ENCODE measurements around the gene MEGF11.
"Not testable (repeated sequence)": the region's sequence is repeated elsewhere in the genome, so short reads cannot be mapped to it uniquely, and the experiment has no call there.

MEGF11 gene

DNA sequence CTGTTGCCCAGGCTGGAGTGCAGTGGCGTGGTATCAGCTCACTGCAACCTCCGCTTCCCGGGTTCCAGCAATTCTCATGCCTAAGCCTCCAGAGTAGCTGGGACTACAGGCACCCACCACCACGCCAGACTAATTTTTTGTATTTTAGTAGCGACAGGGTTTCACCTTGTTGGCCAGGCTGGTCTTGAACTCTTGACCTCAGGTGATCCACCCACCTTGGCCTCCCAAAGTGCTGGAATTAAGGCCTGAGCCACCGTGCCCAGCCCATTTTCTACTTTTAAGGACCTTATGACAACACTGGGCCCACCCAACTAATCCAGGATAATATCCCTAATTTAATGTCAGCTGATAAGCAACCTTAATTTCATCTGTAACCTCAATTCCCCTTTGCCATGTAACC lies 385.6 kb downstream of the MEGF11 start:
- not testable (repeated sequence) for H3K36me3 ChIP-seq (ENCODE audit: control insufficient read depth, insufficient read depth, low read length); H3K27me3 ChIP-seq (ENCODE audit: control insufficient read depth, insufficient read depth, low read length, poor library complexity, severe bottlenecking); H3K4me3 ChIP-seq (ENCODE audit: insufficient read depth, low read depth, low read length); H3K4me1 ChIP-seq (ENCODE audit: control insufficient read depth, insufficient read depth, low read length); H3K9me3 ChIP-seq (ENCODE audit: control insufficient read depth, low read length); H3K27ac ChIP-seq (ENCODE audit: insufficient read depth, low read depth, low read length, poor library complexity, severe bottlenecking)
- WGBS, 2 experiments, result 92 to 95% methylated on average over 6 of the region's 6 CpGs

DNA sequence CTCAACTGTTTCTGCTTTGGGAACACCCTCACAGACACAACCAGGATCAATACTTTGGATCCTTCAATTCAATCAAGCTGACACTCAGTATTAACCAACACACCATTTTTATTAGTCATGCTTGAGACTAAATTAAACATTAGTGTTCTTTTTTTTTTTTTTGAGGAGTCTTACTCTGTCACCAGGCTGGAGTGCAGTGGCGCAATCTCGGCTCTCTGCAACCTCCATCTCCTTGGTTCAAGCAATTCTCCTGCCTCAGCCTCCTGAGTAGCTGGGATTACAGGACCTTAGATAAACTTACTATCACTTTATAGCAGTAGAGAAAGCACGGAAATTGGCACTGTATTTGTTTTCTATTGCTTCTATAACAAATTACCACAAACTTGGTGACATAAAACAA lies 386.3 kb downstream of the MEGF11 start:
- Histone ChIP-seq H3K27ac (ENCODE audit: insufficient read depth, low read depth, low read length, poor library complexity, severe bottlenecking) (no peak overlapping the region), H3K36me3 (ENCODE audit: control insufficient read depth, insufficient read depth, low read length) (no peaks in the 10 kb centered on the region), H3K27me3 (ENCODE audit: control insufficient read depth, insufficient read depth, low read length, poor library complexity, severe bottlenecking) (no peaks in the 10 kb centered on the region), H3K9me3 (ENCODE audit: control insufficient read depth, low read length) (no peaks in the 10 kb centered on the region), H3K4me3 (ENCODE audit: insufficient read depth, low read depth, low read length) (no peak overlapping the region), H3K4me1 (ENCODE audit: control insufficient read depth, insufficient read depth, low read length) (peaks cover 7% of the 10 kb centered on the region)
- WGBS, 2 experiments, result 93 to 94% methylated on average over 3 of the region's 3 CpGs

DNA sequence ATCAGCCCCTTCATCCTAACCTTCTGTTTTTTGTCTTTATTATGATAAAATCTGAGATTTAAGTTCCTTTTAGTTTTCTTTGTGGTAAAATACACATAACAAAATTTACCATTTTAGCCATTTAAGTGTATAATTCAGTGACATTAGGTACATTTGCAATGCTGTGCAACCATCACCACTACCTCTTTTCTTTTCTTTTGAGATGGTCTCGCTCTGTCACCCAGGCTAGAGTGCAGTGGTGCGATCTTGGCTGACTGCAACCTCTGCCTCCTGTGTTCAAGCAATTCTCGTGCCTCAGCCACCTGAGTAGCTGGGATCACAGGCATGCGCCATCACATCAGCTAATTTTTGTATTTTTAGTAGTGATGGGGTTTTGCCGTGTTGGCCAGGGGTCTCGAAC lies 390.4 kb downstream of the MEGF11 start:
- Histone ChIP-seq H3K36me3 (ENCODE audit: control insufficient read depth, insufficient read depth, low read length) (no peaks in the 10 kb centered on the region), H3K4me3 (ENCODE audit: insufficient read depth, low read depth, low read length) (no peak overlapping the region), H3K9me3 (ENCODE audit: control insufficient read depth, low read length) (no peaks in the 10 kb centered on the region), H3K27ac (ENCODE audit: insufficient read depth, low read depth, low read length, poor library complexity, severe bottlenecking) (no peak overlapping the region), H3K27me3 (ENCODE audit: control insufficient read depth, insufficient read depth, low read length, poor library complexity, severe bottlenecking) (no peaks in the 10 kb centered on the region), H3K4me1 (ENCODE audit: control insufficient read depth, insufficient read depth, low read length) (no peaks in the 10 kb centered on the region)
- 88 to 92% methylated on average over 6 of the region's 6 CpGs for WGBS, 2 experiments

- H3K27me3 ChIP-seq (ENCODE audit: control insufficient read depth, insufficient read depth, low read length, poor library complexity, severe bottlenecking), result no peaks in the 10 kb centered on the region
- no peaks in the 10 kb centered on the region for H3K4me1 ChIP-seq (ENCODE audit: control insufficient read depth, insufficient read depth, low read length)
- H3K9me3 ChIP-seq (ENCODE audit: control insufficient read depth, low read length), result no peaks in the 10 kb centered on the region
- no peaks in the 10 kb centered on the region for H3K36me3 ChIP-seq (ENCODE audit: control insufficient read depth, insufficient read depth, low read length)
- H3K27ac ChIP-seq (ENCODE audit: insufficient read depth, low read depth, low read length, poor library complexity, severe bottlenecking), result no peak overlapping the region
- 30 to 35% methylated on average over 1 of the region's 1 CpG for WGBS, 2 experiments
- H3K4me3 ChIP-seq (ENCODE audit: insufficient read depth, low read depth, low read length), result no peak overlapping the region
Measured at GRCh38 chr15:65862682-65863081, 390.9 kb downstream of the MEGF11 start.

- H3K27ac ChIP-seq (ENCODE audit: insufficient read depth, low read depth, low read length, poor library complexity, severe bottlenecking), result no peak overlapping the region
- H3K9me3 ChIP-seq (ENCODE audit: control insufficient read depth, low read length), result no peaks in the 10 kb centered on the region
- 89 to 91% methylated on average over 5 of the region's 5 CpGs for WGBS, 2 experiments
- H3K4me3 ChIP-seq (ENCODE audit: insufficient read depth, low read depth, low read length), result no peak overlapping the region
- H3K4me1 ChIP-seq (ENCODE audit: control insufficient read depth, insufficient read depth, low read length), result no peaks in the 10 kb centered on the region
- H3K27me3 ChIP-seq (ENCODE audit: control insufficient read depth, insufficient read depth, low read length, poor library complexity, severe bottlenecking), result no peaks in the 10 kb centered on the region
- H3K36me3 ChIP-seq (ENCODE audit: control insufficient read depth, insufficient read depth, low read length), result no peaks in the 10 kb centered on the region
Measured at GRCh38 chr15:65857718-65858402, 395.7 kb downstream of the MEGF11 start.

DNA sequence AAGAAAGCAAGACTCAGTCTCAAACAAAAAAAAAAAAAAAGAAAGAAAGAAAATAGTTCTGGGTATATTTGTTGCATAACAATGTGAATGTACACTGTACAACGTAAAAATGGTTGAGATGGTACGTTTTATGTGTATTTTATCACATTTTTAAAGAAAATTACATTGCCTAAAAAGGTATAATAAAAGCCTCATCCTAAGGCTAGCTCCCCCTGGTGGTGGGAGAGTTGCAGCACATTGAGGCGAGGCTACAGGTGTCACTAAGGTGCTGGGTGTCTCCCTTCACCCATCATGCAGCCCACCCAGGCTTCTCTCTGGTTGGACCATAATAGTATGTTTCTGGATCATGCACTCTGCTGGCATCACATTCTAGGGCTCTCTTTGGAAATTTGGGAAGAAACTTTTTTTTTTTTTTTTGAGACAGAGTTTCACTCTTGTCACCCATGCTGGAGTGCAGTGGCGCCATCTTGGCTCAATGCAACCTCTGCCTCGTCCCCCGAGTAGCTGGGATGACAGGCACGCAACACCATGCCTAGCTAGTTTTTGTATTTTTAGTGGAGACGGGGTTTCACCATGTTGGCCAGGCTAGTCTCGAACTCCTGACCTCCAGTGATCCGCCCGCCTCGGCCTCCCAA lies 396.6 kb downstream of the MEGF11 start:
- no peak overlapping the region for H3K4me3 ChIP-seq (ENCODE audit: insufficient read depth, low read depth, low read length)
- 83% methylated on average over 10 of the region's 12 CpGs for WGBS, 2 experiments
- H3K4me1 ChIP-seq (ENCODE audit: control insufficient read depth, insufficient read depth, low read length), result no peaks in the 10 kb centered on the region
- no peaks in the 10 kb centered on the region for H3K9me3 ChIP-seq (ENCODE audit: control insufficient read depth, low read length)
- H3K27ac ChIP-seq (ENCODE audit: insufficient read depth, low read depth, low read length, poor library complexity, severe bottlenecking), result no peak overlapping the region
- H3K36me3 ChIP-seq (ENCODE audit: control insufficient read depth, insufficient read depth, low read length), result no peaks in the 10 kb centered on the region
- H3K27me3 ChIP-seq (ENCODE audit: control insufficient read depth, insufficient read depth, low read length, poor library complexity, severe bottlenecking), result no peaks in the 10 kb centered on the region

- H3K4me1 ChIP-seq (ENCODE audit: control insufficient read depth, insufficient read depth, low read length), result no peaks in the 10 kb centered on the region
- H3K36me3 ChIP-seq (ENCODE audit: control insufficient read depth, insufficient read depth, low read length), result no peaks in the 10 kb centered on the region
- H3K27ac ChIP-seq (ENCODE audit: insufficient read depth, low read depth, low read length, poor library complexity, severe bottlenecking), result no peak overlapping the region
- no peak overlapping the region for H3K4me3 ChIP-seq (ENCODE audit: insufficient read depth, low read depth, low read length)
- no peaks in the 10 kb centered on the region for H3K9me3 ChIP-seq (ENCODE audit: control insufficient read depth, low read length)
- no peaks in the 10 kb centered on the region for H3K27me3 ChIP-seq (ENCODE audit: control insufficient read depth, insufficient read depth, low read length, poor library complexity, severe bottlenecking)
- WGBS, 2 experiments, result 94 to 97% methylated on average over 5 of the region's 5 CpGs
Measured at GRCh38 chr15:65851981-65852380, 401.6 kb downstream of the MEGF11 start.

DNA sequence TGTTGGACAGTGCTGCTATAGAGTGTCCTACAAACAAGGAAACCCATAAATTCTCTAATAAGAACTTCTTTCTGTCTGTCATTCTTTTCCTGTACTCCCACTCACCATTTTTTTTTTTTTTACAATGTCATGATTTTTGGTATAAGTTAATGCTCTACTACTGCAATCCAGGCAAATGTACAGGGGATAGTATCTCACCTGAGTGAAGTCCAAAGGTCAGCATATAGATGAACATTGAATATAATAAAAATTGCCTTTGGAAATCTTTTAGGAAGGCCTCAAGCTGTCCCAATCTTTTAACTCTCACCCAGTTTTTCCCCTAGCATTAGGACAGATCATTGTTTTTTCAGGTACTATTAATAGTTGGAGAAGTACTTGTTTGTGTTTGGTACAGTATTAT lies 405.6 kb downstream of the MEGF11 start:
- H3K27ac ChIP-seq (ENCODE audit: insufficient read depth, low read depth, low read length, poor library complexity, severe bottlenecking), result no peak overlapping the region
- no peaks in the 10 kb centered on the region for H3K4me1 ChIP-seq (ENCODE audit: control insufficient read depth, insufficient read depth, low read length)
- H3K36me3 ChIP-seq (ENCODE audit: control insufficient read depth, insufficient read depth, low read length), result no peaks in the 10 kb centered on the region
- no peaks in the 10 kb centered on the region for H3K9me3 ChIP-seq (ENCODE audit: control insufficient read depth, low read length)
- H3K27me3 ChIP-seq (ENCODE audit: control insufficient read depth, insufficient read depth, low read length, poor library complexity, severe bottlenecking), result no peaks in the 10 kb centered on the region
- no peak overlapping the region for H3K4me3 ChIP-seq (ENCODE audit: insufficient read depth, low read depth, low read length)

- Histone ChIP-seq H3K27ac (ENCODE audit: insufficient read depth, low read depth, low read length, poor library complexity, severe bottlenecking) (no peak overlapping the region), H3K9me3 (ENCODE audit: control insufficient read depth, low read length) (no peaks in the 10 kb centered on the region), H3K27me3 (ENCODE audit: control insufficient read depth, insufficient read depth, low read length, poor library complexity, severe bottlenecking) (no peaks in the 10 kb centered on the region), H3K4me1 (ENCODE audit: control insufficient read depth, insufficient read depth, low read length) (no peaks in the 10 kb centered on the region), H3K4me3 (ENCODE audit: insufficient read depth, low read depth, low read length) (no peak overlapping the region), H3K36me3 (ENCODE audit: control insufficient read depth, insufficient read depth, low read length) (no peaks in the 10 kb centered on the region)
- WGBS, 2 experiments, result 87 to 91% methylated on average over 9 of the region's 9 CpGs
Measured at GRCh38 chr15:65845826-65846519, 407.6 kb downstream of the MEGF11 start.
